ENCODE data around the gene ZNF559.
"Not testable (repeated sequence)": the region's sequence is repeated elsewhere in the genome, so short reads cannot be mapped to it uniquely, and the experiment has no call there.

DNA sequence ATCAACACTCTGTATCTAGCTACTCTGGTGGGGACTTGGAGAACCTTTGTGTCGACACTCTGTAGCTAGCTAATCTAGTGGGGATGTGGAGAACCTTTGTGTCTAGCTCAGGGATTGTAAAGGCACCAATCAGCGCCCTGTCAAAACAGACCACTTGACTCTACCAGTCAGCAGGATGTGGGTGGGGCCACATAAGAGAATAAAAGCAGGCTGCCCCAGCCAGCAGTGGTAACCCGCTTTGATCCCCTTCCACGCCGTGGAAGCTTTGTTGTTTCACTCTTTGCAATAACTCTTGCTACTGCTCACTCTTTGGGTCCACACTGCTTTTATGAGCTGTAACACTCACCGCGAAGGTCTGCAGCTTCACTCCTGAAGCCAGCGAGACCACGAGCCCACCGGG is 1.8 kb upstream of the ZNF559 start:
- TF ChIP-seq, protein P1, sequence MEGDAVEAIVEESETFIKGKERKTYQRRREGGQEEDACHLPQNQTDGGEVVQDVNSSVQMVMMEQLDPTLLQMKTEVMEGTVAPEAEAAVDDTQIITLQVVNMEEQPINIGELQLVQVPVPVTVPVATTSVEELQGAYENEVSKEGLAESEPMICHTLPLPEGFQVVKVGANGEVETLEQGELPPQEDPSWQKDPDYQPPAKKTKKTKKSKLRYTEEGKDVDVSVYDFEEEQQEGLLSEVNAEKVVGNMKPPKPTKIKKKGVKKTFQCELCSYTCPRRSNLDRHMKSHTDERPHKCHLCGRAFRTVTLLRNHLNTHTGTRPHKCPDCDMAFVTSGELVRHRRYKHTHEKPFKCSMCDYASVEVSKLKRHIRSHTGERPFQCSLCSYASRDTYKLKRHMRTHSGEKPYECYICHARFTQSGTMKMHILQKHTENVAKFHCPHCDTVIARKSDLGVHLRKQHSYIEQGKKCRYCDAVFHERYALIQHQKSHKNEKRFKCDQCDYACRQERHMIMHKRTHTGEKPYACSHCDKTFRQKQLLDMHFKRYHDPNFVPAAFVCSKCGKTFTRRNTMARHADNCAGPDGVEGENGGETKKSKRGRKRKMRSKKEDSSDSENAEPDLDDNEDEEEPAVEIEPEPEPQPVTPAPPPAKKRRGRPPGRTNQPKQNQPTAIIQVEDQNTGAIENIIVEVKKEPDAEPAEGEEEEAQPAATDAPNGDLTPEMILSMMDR (IDR thresholded peaks at IDR 0.05 in 2 of 3, conservative IDR thresholded peaks at IDR 0.05 in 1 of 3; ENCODE audit: borderline replicate concordance in 1 of 3, insufficient read depth in 1 of 3, low read depth in 2 of 3, low read length in 2 of 3), result not testable (repeated sequence)
- TF ChIP-seq CBX3 (IDR thresholded peaks at IDR 0.05; ENCODE audit: low read depth); EZH2 (IDR thresholded peaks at IDR 0.05); EGR1 (IDR thresholded peaks at IDR 0.05; ENCODE audit: low read depth); ZFX (IDR thresholded peaks at IDR 0.05); POLR2AphosphoS5 (IDR thresholded peaks at IDR 0.05; ENCODE audit: low read depth, low read length); CEBPB (IDR thresholded peaks at IDR 0.05; ENCODE audit: low read depth); YY1 (IDR thresholded peaks at IDR 0.05; ENCODE audit: extremely low read depth, insufficient replicate concordance, low read depth, low read length): not testable (repeated sequence)
- TF ChIP-seq, protein P2, sequence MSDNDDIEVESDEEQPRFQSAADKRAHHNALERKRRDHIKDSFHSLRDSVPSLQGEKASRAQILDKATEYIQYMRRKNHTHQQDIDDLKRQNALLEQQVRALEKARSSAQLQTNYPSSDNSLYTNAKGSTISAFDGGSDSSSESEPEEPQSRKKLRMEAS (IDR thresholded peaks at IDR 0.05), result not testable (repeated sequence)
- TF ChIP-seq, protein P3, sequence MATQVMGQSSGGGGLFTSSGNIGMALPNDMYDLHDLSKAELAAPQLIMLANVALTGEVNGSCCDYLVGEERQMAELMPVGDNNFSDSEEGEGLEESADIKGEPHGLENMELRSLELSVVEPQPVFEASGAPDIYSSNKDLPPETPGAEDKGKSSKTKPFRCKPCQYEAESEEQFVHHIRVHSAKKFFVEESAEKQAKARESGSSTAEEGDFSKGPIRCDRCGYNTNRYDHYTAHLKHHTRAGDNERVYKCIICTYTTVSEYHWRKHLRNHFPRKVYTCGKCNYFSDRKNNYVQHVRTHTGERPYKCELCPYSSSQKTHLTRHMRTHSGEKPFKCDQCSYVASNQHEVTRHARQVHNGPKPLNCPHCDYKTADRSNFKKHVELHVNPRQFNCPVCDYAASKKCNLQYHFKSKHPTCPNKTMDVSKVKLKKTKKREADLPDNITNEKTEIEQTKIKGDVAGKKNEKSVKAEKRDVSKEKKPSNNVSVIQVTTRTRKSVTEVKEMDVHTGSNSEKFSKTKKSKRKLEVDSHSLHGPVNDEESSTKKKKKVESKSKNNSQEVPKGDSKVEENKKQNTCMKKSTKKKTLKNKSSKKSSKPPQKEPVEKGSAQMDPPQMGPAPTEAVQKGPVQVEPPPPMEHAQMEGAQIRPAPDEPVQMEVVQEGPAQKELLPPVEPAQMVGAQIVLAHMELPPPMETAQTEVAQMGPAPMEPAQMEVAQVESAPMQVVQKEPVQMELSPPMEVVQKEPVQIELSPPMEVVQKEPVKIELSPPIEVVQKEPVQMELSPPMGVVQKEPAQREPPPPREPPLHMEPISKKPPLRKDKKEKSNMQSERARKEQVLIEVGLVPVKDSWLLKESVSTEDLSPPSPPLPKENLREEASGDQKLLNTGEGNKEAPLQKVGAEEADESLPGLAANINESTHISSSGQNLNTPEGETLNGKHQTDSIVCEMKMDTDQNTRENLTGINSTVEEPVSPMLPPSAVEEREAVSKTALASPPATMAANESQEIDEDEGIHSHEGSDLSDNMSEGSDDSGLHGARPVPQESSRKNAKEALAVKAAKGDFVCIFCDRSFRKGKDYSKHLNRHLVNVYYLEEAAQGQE (IDR thresholded peaks at IDR 0.05; ENCODE audit: low read depth), result not testable (repeated sequence)
